HG03442 (cell line): Measurements from ENCODE around the gene ALDH6A1.
"Not testable (repeated sequence)": the region's sequence is repeated elsewhere in the genome, so short reads cannot be mapped to it uniquely, and the experiment has no call there.

Source experiments
- ATAC-seq: cut with Tn5 transposase; IDR thresholded peaks from one replicate; pipeline ENCODE4 v1.9.1; 2021; ENCODE audit warnings: mild to moderate bottlenecking, moderate library complexity; ENCODE audit not compliant: unreplicated experiment

The ALDH6A1 gene

GRCh38 chr14:74084277-74085046, at the start of gene ALDH6A1, which contains the start of gene LIN52:
Gene ALDH6A1 (minus strand): TSS chr14:74084453. CDS start chr14:74084394, 59 bp downstream.
Gene LIN52 (plus strand): TSS chr14:74084956. CDS start chr14:74084975, 19 bp downstream.
- ATAC-seq, result peak; percentile 89

- ATAC-seq, result no peak
Observed at GRCh38 chr14:74127634-74128033, 43.4 kb upstream of the ALDH6A1 start.

- no peak for ATAC-seq
Observed at GRCh38 chr14:74126315-74127013, 42.2 kb upstream of the ALDH6A1 start.

- ATAC-seq, result not testable (repeated sequence)
Observed at GRCh38 chr14:74125487-74125886, 41.2 kb upstream of the ALDH6A1 start.

- not testable (repeated sequence) for ATAC-seq
Observed at GRCh38 chr14:74111395-74112216, 27.4 kb upstream of the ALDH6A1 start.

- no peak for ATAC-seq
Observed at GRCh38 chr14:74109369-74109768, 25.1 kb upstream of the ALDH6A1 start.

GRCh38 chr14:74105381-74105780, 21.1 kb upstream of the ALDH6A1 start:
- no peak for ATAC-seq

GRCh38 chr14:74089251-74090020, 5.2 kb upstream of the ALDH6A1 start:
- ATAC-seq, result no peak

- no peak for ATAC-seq
Observed at GRCh38 chr14:74085828-74086227, 1.6 kb upstream of the ALDH6A1 start.

- ATAC-seq, result no peak
Observed at GRCh38 chr14:74085047-74085637, 889 bp upstream of the ALDH6A1 start.

GRCh38 chr14:74083784-74084276, 423 bp downstream of the ALDH6A1 start:
- no peak for ATAC-seq

- no peak for ATAC-seq
Observed at GRCh38 chr14:74083161-74083560, 1.1 kb downstream of the ALDH6A1 start.

GRCh38 chr14:74081491-74081890, 2.8 kb downstream of the ALDH6A1 start:
- no peak for ATAC-seq

GRCh38 chr14:74080820-74081460, 3.3 kb downstream of the ALDH6A1 start:
- no peak for ATAC-seq

GRCh38 chr14:74077401-74077800, 6.9 kb downstream of the ALDH6A1 start:
- no peak for ATAC-seq

GRCh38 chr14:74065746-74066575, 18.3 kb downstream of the ALDH6A1 start:
- no peak for ATAC-seq

- no peak for ATAC-seq
Observed at GRCh38 chr14:74064883-74065282, 19.4 kb downstream of the ALDH6A1 start.

- no peak for ATAC-seq
Observed at GRCh38 chr14:74064426-74064825, 19.8 kb downstream of the ALDH6A1 start.

GRCh38 chr14:74062809-74063150, 21.5 kb downstream of the ALDH6A1 start:
- no peak for ATAC-seq
